BJ (cell line): ENCODE results near the gene SAP30BP. TPM values are rescaled to one million over a fixed set of nuclear protein-coding genes. Genes with fewer than 3 reads are reported as not detected.

Source experiments
- CTCF ChIA-PET: fragments of 350-600 bp; formaldehyde crosslinking; extraction: SDS; loops from one replicate; lab custom pipeline; 2021; ENCODE audit warnings: antibody characterized with exemption, inconsistent platforms; lab: Yijun Ruan, JAX
- POLR2A ChIA-PET: fragments of 300-600 bp; sonication (Branson Sonifier 250); formaldehyde crosslinking; extraction: SDS; loops from one replicate; lab custom pipeline; 2021; ENCODE audit warnings: antibody characterized with exemption; lab: Charles Lee
- DNase-seq: peaks from one replicate; pipeline ENCODE4 v3.0.0-alpha.2; 2011; ENCODE audit warnings: low read depth
- H3K27me3 ChIP-seq: 2 replicates; pipeline ENCODE4 v1.6.0; 2011; ENCODE audit warnings: low read length; ENCODE audit not compliant: control insufficient read depth, insufficient read depth
- H3K36me3 ChIP-seq: 2 replicates; pipeline ENCODE4 v1.5.1; 2011; ENCODE audit warnings: low read length; ENCODE audit not compliant: control insufficient read depth, insufficient read depth
- H3K4me3 ChIP-seq: 2 replicates; pipeline ENCODE4 v1.5.1; 2011; ENCODE audit warnings: low read depth, mild to moderate bottlenecking, control low read depth, low read length
- polyA plus RNA-seq: library from polyadenylated mRNA; depleted of rRNA; stranded (reverse); fragments of >200 nt; gene quantifications from 2 replicates; pipeline ENCODE4 v1.2.3, GENCODE V29; 2011
- TF ChIP-seq, protein P1 (sequence below): IDR thresholded peaks from 2 replicates; pipeline ENCODE4 v1.5.1; 2011; ENCODE audit warnings: low read depth, mild to moderate bottlenecking, control low read depth, inconsistent platforms, low read length, moderate library complexity; ENCODE audit not compliant: insufficient read depth

Gene SAP30BP
- polyA plus RNA-seq, 1 experiment, result 84.8 TPM

DNA sequence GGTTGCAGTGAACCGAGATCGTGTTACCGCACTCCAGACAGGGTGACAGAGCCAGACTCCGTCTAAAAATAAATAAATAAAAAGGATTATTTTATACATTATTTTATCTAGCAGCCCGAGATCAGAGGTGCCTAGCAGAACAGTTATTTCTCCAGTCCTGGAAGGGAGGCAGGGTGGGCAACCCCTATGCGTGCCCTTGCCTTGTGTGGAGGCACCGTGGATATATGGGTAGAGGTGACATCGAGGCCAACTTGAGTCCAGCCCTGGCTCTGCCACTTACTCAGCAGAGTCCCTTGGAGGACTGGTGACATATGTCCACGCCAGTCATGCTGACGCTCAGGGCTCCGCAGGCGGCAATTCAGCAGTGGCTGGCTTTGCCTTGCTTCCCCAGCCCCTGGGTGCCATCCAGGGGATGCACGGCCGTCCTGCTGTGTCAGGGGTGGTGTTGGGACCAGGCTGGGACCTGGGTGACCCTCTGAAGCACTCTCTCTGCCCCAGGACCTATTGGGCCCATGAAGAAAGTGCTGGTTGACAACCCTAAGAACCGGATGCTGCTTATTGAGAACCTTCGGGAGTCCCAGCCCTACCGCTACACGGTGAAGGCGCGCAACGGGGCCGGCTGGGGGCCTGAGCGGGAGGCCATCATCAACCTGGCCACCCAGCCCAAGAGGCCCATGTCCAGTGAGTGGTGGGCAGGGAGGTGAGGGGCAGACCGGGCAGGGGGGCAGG lies 84.7 kb downstream of the SAP30BP start:
- no peak overlapping the region for H3K4me3 ChIP-seq
- CTCF ChIA-PET, result interaction anchor here (0.8 to 14.2 kb wide), 7 partner anchors 11 to 203 kb away, joined by 3 to 607 read pairs (median 55); partner anchors contain the start of genes GALK1 and SMIM5
- DNase-seq, result no peak
- no peaks in the 10 kb centered on the region for H3K36me3 ChIP-seq
- TF ChIP-seq, protein P1, sequence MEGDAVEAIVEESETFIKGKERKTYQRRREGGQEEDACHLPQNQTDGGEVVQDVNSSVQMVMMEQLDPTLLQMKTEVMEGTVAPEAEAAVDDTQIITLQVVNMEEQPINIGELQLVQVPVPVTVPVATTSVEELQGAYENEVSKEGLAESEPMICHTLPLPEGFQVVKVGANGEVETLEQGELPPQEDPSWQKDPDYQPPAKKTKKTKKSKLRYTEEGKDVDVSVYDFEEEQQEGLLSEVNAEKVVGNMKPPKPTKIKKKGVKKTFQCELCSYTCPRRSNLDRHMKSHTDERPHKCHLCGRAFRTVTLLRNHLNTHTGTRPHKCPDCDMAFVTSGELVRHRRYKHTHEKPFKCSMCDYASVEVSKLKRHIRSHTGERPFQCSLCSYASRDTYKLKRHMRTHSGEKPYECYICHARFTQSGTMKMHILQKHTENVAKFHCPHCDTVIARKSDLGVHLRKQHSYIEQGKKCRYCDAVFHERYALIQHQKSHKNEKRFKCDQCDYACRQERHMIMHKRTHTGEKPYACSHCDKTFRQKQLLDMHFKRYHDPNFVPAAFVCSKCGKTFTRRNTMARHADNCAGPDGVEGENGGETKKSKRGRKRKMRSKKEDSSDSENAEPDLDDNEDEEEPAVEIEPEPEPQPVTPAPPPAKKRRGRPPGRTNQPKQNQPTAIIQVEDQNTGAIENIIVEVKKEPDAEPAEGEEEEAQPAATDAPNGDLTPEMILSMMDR, result no peak
- no peaks in the 10 kb centered on the region for H3K27me3 ChIP-seq
- POLR2A ChIA-PET, result no interaction called here

DNA sequence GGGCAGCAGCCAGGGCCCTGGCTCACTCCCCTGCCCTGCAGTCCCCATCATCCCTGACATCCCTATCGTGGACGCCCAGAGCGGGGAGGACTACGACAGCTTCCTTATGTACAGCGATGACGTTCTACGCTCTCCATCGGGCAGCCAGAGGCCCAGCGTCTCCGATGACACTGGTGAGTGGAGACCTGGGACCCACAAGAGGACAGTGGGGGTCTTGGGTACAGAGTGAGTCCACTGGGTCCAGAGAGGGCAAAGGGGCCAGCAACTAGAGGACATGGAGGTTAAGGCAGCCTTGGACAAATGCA lies 85.2 kb downstream of the SAP30BP start:
- H3K27me3 ChIP-seq, result no peaks in the 10 kb centered on the region
- no peak overlapping the region for H3K4me3 ChIP-seq
- no peaks in the 10 kb centered on the region for H3K36me3 ChIP-seq
- no peak for DNase-seq
- CTCF ChIA-PET, result interaction anchor here (0.8 to 14.2 kb wide), 8 partner anchors 26 to 187 kb away, joined by 3 to 607 read pairs (median 8); partner anchors contain the start of gene SMIM5
- POLR2A ChIA-PET, result no interaction called here
- TF ChIP-seq, protein P1, result no peak

GRCh38 chr17:75752802-75753513 lies 85.8 kb downstream of the SAP30BP start:
- TF ChIP-seq, protein P1, result no peak
- POLR2A ChIA-PET, result interaction anchor here (0.8 to 1.0 kb wide), 2 partner anchors 23 to 27 kb away, joined by 3 to 4 read pairs; no protein-coding TSS in a partner anchor
- DNase-seq, result no peak
- Histone ChIP-seq H3K27me3 (no peaks in the 10 kb centered on the region), H3K36me3 (no peaks in the 10 kb centered on the region), H3K4me3 (peak overlapping the region; percentile 53)
- CTCF ChIA-PET, result interaction anchor here (0.7 to 14.2 kb wide), 42 partner anchors 8 to 323 kb away, joined by 3 to 607 read pairs (median 4); partner anchors contain the start of genes GALK1, RECQL5, SAP30BP and SMIM5

DNA sequence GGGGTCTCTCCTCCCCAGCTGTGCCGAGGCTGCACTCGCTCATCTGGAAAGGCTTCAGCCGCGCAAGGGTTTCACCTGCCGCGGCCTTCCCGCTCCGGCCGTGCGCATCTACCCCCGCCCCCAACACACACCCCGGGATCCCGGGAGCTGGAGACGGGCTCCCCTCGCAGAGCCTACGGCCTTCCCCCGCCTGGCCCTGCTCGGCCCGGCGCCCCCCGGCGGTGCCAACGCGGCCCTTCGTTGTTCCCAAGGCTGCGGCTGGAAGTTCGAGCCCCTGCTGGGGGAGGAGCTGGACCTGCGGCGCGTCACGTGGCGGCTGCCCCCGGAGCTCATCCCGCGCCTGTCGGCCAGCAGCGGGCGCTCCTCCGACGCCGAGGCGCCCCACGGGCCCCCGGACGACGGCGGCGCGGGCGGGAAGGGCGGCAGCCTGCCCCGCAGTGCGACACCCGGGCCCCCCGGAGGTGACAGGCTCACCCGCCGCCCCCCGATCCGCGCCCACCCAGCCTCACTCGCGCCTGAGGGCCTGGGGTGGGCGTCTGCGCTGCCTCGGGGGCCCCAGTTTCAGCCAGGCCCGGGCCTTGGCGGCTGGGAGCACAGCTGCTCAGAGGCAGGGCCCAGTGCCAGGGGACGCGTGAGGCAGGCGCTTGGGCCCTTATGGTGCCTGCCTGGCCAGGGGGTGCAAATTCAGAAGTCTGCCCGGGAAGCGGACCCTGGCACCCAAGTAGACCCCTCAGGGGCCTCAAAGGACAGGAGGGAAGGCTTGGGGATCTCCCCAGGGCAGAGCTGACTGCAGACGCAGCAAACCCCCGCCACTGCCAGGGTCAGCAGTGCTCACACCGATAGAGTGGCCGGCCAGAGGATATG lies 86.6 kb downstream of the SAP30BP start:
- Histone ChIP-seq H3K27me3 (no peaks in the 10 kb centered on the region), H3K36me3 (no peaks in the 10 kb centered on the region), H3K4me3 (peak overlapping the region; percentile 53)
- DNase-seq, result no peak
- POLR2A ChIA-PET, result interaction anchor here (0.5 to 1.0 kb wide), 5 partner anchors 12 to 584 kb away, joined by 3 to 6 read pairs (median 4); no protein-coding TSS in a partner anchor
- CTCF ChIA-PET, result interaction anchor here (0.5 to 14.2 kb wide), 46 partner anchors 9 to 483 kb away, joined by 3 to 607 read pairs (median 4); partner anchors contain the start of genes GALK1, MIF4GD, RECQL5 and SAP30BP
- TF ChIP-seq, protein P1, result peak; percentile 45
